SK-N-MC (cell line): ENCODE data around the gene EFR3B.

Experiments
- DNase-seq: peaks from one replicate; pipeline ENCODE4 v3.0.0-alpha.2; 2011; ENCODE audit warnings: low read depth, low spot score
- H3K27ac ChIP-seq: fragments of 200-600 bp; sonication (generic); 2 replicates; pipeline ENCODE4 v1.5.1; 2016; ENCODE audit warnings: mixed run types
- H3K36me3 ChIP-seq: fragments of 200-600 bp; sonication (generic); 2 replicates; pipeline ENCODE4 v1.6.1; 2017; ENCODE audit warnings: antibody characterized with exemption, low read length, mixed read lengths; ENCODE audit not compliant: insufficient read depth
- H3K4me3 ChIP-seq: fragments of 200-600 bp; sonication (generic); 2 replicates; pipeline ENCODE4 v1.5.1; 2016
- H3K9ac ChIP-seq: fragments of 200-600 bp; sonication (generic); 2 replicates; pipeline ENCODE4 v1.8.0; 2017; ENCODE audit warnings: mixed run types, mixed read lengths; ENCODE audit not compliant: insufficient read length
- H3K9me3 ChIP-seq: fragments of 200-600 bp; sonication (generic); 2 replicates; pipeline ENCODE4 v1.6.1; 2017; ENCODE audit warnings: low read depth, mild to moderate bottlenecking, antibody characterized with exemption, low read length, moderate library complexity, mixed read lengths
- EZH2 ChIP-seq: fragments of 200-600 bp; sonication (generic); IDR thresholded peaks from one replicate; pipeline ENCODE4 v1.6.1; 2017; ENCODE audit warnings: antibody characterized with exemption
- FOXP2 ChIP-seq: optimal IDR thresholded peaks from 2 replicates; pipeline ENCODE3; 2011; ENCODE audit warnings: mild to moderate bottlenecking, moderate library complexity; ENCODE audit not compliant: insufficient read depth; ENCODE audit errors: extremely low read length, control extremely low read depth
- POLR2AphosphoS5 ChIP-seq: IDR thresholded peaks from 2 replicates; pipeline ENCODE4 v1.6.1; 2012; ENCODE audit warnings: mild to moderate bottlenecking, low read depth, low read length, borderline replicate concordance

The EFR3B gene

DNA sequence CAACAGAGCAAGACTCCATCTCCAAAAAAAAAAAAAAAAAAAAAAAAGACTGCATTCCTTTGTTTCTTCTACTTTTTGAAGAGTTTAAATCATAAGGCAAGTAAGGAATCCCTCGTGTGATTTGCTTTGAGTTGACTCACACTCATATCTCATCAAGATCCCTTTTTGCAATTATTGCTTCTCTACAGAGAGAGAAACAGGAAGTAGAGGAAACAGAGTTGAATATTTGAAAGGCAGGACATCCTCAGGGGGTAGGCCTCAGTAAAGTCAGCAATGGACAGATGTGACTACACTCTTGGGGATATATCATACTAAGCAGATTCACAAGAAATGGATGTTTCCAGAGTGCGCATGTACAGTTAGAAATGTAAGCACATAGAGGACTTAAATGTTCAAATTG lies 11.2 kb upstream of the EFR3B start:
- no peaks in the 10 kb centered on the region for H3K9me3 ChIP-seq
- H3K9ac ChIP-seq: no peak overlapping the region
- H3K36me3 ChIP-seq: no peaks in the 10 kb centered on the region
- no peak for DNase-seq
- no peak overlapping the region for H3K4me3 ChIP-seq
- TF ChIP-seq EZH2 (no peak), FOXP2 (no peak), POLR2AphosphoS5 (no peak)
- H3K27ac ChIP-seq: peak overlapping the region; percentile 71

DNA sequence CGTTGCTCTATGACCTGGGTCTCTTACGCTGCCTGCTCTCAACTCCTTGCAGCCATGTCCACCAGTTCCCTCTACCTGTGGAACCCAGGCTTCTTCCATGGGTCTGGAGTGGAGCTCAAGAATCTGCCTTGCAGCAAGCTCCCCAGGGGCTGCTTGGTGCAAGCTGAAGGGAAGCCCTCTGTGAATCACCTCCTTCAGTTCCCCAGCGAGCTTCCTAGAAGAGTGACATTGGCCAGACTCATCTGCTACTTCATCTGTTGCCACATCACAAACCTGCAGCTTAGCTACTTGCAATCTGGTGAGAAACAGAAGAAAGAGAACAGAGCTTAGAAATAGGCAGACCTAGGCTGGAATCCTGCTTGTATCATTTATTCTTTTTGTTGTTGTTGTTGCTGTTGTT lies 9.8 kb upstream of the EFR3B start:
- no peaks in the 10 kb centered on the region for H3K9me3 ChIP-seq
- H3K36me3 ChIP-seq: no peaks in the 10 kb centered on the region
- no peak overlapping the region for H3K27ac ChIP-seq
- no peak overlapping the region for H3K4me3 ChIP-seq
- no peak overlapping the region for H3K9ac ChIP-seq
- TF ChIP-seq POLR2AphosphoS5 (no peak), FOXP2 (no peak), EZH2 (no peak)
- DNase-seq: no peak

DNA sequence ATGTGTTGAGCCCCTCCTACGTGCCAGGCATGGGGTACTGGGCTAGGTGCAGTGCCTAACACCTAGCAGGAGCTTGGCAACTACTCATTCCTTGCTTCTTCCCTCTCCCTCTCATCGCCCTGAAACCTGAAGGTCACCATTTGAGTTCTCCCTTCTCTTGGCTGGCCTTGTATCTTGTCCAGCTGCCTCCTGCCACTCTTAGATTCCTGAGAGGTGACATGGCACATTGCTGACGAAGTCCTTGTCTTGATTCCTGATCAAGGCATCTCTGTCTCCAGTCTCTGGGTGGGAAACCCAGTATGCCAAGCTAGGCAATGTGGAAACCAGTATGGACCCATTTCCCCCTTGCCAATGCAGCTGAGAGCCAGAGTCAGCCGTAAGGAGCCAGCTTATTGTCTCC lies 9.0 kb upstream of the EFR3B start:
- DNase-seq: no peak
- H3K27ac ChIP-seq: no peak overlapping the region
- no peaks in the 10 kb centered on the region for H3K36me3 ChIP-seq
- H3K4me3 ChIP-seq: no peak overlapping the region
- H3K9ac ChIP-seq: no peak overlapping the region
- TF ChIP-seq EZH2 (no peak), FOXP2 (no peak), POLR2AphosphoS5 (no peak)
- no peaks in the 10 kb centered on the region for H3K9me3 ChIP-seq

DNA sequence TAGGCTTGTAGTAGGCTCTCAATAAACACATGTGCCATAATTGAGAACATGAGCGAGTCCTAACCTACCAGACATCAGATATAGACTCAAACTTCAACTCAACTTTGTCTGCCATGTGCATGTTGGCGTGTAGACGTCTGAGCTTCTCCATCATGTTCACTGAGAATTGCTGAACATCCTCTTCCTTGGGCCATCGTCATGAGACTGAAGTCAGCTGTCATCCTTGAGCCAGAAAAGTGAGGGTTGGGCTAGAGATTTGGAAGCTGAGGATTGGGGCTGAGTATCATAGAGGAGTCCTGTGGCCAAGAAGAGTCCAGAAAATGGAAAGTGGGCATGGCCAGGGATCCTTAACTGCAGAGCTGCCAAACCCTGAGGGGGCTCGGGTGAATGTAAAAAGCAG lies 7.8 kb upstream of the EFR3B start:
- Histone ChIP-seq H3K9ac (no peak overlapping the region), H3K9me3 (no peaks in the 10 kb centered on the region), H3K27ac (no peak overlapping the region), H3K4me3 (no peak overlapping the region), H3K36me3 (no peaks in the 10 kb centered on the region)
- DNase-seq: no peak
- TF ChIP-seq POLR2AphosphoS5: no peak
- TF ChIP-seq FOXP2: no peak
- no peak for TF ChIP-seq EZH2

DNA sequence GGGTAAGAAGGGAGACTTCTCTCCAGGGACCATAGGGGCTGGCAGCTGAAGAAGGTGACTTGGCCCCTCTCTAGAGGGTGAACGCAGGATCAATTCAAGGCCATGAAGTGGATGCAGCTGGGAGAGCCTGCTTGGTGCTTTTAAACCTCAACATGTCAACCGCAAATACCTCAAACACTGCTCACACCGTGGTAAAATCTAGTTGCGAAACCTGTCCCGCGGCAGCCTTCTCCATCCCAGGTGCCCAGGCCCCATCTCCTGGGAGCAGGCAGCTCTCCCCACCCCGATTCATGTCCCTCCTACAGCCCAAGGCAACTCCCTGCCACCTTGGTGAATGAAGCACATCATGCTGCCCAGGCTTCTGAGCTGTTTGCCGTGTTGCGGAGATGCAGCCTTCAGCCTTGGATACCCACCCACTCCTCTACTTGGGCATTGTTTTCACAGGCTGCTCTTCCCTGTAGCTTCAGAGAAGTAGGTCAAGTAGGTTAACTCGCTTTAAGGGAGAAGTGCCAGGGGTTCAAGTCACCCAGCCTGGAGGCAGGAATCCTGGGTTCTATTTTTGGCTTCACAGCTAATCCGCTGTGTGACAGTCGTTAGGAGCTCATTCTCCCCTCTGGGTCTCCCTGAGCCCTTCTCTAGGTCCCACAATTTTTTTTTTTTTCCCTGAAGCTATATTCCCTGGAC lies 6.2 kb upstream of the EFR3B start:
- DNase-seq: no peak
- Histone ChIP-seq H3K4me3 (no peak overlapping the region), H3K27ac (no peak overlapping the region), H3K36me3 (no peaks in the 10 kb centered on the region), H3K9ac (no peak overlapping the region), H3K9me3 (no peaks in the 10 kb centered on the region)
- TF ChIP-seq FOXP2: no peak
- TF ChIP-seq POLR2AphosphoS5: no peak
- TF ChIP-seq EZH2: no peak

DNA sequence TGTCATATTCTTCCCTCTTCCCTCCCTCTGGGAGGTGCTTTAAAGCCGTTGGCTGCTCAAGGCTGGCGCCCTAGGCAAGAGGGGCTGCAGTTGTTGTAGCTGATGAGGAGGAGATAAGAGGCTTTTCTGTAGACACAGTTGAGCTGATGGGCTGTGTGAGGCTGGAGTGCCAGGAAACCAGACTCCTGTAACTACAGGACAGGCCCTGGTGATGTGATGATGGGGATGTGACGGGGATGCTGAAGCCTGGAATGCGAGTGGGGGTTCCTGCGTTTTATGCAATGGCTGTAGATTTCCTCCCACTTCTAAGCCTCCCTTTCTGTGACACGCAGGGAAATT lies 5.7 kb upstream of the EFR3B start:
- TF ChIP-seq POLR2AphosphoS5 (no peak), EZH2 (no peak), FOXP2 (no peak)
- H3K4me3 ChIP-seq: no peak overlapping the region
- no peak overlapping the region for H3K27ac ChIP-seq
- H3K9me3 ChIP-seq: no peaks in the 10 kb centered on the region
- no peak overlapping the region for H3K9ac ChIP-seq
- no peaks in the 10 kb centered on the region for H3K36me3 ChIP-seq
- no peak for DNase-seq

DNA sequence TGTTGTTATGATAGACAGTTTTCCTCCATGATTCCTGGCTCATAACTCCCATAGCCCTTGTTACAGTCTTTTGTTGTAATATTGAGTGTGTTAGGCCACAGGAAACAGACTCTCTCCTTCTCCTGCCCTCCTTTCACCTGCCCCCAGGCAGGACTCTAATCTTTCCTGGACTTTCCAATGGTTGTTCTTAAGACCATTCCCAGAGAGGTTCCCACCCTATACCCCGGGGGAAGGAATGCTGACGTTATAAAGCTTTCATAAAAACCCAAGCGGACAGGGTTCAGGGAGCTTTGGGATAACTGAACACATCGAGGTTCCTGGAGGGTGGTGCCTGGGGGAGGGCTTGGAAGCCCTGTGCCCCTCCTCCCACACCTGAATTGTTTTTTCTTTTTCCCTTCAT lies 2.8 kb upstream of the EFR3B start:
- no peak overlapping the region for H3K27ac ChIP-seq
- no peak for TF ChIP-seq EZH2
- TF ChIP-seq POLR2AphosphoS5: no peak
- no peak for TF ChIP-seq FOXP2
- DNase-seq: no peak

DNA sequence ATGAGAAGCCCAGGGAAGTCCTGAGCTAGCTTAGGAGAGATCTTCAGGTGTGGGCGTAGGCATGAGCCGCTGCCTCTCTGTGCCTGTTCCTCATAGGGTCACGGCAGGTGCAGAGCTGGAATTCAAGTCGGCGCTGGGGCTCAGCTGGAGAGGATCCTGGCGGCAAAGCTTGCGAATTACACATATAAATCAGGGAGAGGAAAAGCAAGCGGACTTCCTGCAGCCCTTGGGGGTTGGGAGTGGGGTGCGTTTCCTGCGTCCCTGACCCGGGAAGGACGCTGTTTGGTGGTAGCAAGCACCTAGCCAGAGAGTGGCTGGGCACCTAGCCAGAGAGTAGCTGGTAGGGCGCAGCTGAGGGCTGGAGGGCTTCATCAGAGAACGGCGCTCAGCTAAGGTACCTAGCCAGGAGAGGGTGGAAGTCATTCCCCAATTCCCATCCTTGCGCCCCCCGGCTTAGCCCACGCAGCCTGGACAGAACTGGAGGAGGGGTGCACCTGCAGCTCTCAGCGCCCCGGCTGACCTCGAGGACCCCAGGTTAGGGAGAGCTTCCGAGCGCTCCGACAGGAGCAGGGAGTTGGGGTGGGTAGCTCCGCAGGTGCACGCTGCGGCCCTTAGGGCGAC lies 459 bp upstream of the EFR3B start:
- no peak for DNase-seq
- H3K9me3 ChIP-seq: no peaks in the 10 kb centered on the region
- H3K9ac ChIP-seq: no peak overlapping the region
- H3K27ac ChIP-seq: no peak overlapping the region
- no peak for TF ChIP-seq POLR2AphosphoS5
- TF ChIP-seq EZH2: no peak
- TF ChIP-seq FOXP2: no peak
- peak overlapping the region; percentile 80 for H3K4me3 ChIP-seq
- H3K36me3 ChIP-seq: no peaks in the 10 kb centered on the region

More for the DNA sequence above, 2.8 kb upstream of the EFR3B start:
- Histone ChIP-seq H3K9me3 (no peaks in the 10 kb centered on the region), H3K36me3 (no peaks in the 10 kb centered on the region), H3K9ac (no peak overlapping the region), H3K4me3 (no peak overlapping the region)

DNA sequence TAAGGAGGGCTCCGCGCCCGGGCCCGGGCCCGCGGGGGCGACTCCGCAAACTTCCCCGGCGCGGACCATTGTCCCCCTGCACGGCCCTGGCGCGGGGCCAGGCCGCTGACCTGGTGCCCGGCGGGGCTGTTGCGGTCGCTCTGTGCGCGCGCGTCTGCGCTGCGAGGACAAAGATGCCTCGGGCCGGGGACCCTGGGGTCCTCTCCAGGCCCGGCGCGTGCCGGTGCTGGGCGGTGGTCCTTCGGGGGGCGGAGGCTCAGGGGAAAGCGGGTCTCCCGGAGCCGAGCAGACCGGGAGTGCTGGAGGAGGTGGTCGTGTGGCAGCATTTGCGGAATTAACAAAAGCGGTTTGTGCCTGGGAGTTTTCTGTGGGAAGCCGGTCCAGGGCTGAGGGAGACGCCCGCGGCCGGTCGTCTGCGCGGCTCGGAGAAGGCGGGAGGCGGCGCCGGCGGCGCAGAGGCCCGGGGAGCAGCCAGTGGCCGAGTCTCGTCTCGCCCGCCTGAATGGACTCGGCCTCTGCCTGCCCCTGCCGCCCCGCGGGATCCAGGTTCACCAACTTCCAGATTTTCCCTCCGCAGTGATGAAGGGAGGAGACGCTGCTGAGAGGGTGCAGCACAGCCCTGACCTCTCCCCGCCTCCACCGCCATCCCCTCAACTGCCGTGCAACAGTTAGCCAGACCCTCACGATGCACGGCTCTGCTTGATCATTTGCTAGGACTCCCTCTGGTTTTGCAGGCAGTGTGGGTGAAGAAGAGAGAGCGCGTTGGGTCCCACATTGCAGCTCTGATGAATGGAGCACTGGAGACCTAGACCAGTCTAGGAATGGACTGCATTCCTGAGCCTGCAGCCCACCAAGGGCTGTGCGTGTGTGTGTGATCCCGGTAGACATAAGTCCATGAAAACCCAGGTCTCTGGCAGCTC lies 705 bp downstream of the EFR3B start:
- Histone ChIP-seq H3K4me3 (peak overlapping the region; percentile 80), H3K9me3 (no peaks in the 10 kb centered on the region), H3K27ac (no peak overlapping the region), H3K36me3 (no peaks in the 10 kb centered on the region), H3K9ac (peak overlapping the region; percentile 11)
- TF ChIP-seq POLR2AphosphoS5: no peak
- no peak for TF ChIP-seq EZH2
- TF ChIP-seq FOXP2: no peak
- no peak for DNase-seq
